Measurements from ENCODE around the gene P2RY6.
"Not testable (repeated sequence)": the region's sequence is repeated elsewhere in the genome, so short reads cannot be mapped to it uniquely, and the experiment has no call there.

The P2RY6 gene, protein sequence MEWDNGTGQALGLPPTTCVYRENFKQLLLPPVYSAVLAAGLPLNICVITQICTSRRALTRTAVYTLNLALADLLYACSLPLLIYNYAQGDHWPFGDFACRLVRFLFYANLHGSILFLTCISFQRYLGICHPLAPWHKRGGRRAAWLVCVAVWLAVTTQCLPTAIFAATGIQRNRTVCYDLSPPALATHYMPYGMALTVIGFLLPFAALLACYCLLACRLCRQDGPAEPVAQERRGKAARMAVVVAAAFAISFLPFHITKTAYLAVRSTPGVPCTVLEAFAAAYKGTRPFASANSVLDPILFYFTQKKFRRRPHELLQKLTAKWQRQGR

DNA sequence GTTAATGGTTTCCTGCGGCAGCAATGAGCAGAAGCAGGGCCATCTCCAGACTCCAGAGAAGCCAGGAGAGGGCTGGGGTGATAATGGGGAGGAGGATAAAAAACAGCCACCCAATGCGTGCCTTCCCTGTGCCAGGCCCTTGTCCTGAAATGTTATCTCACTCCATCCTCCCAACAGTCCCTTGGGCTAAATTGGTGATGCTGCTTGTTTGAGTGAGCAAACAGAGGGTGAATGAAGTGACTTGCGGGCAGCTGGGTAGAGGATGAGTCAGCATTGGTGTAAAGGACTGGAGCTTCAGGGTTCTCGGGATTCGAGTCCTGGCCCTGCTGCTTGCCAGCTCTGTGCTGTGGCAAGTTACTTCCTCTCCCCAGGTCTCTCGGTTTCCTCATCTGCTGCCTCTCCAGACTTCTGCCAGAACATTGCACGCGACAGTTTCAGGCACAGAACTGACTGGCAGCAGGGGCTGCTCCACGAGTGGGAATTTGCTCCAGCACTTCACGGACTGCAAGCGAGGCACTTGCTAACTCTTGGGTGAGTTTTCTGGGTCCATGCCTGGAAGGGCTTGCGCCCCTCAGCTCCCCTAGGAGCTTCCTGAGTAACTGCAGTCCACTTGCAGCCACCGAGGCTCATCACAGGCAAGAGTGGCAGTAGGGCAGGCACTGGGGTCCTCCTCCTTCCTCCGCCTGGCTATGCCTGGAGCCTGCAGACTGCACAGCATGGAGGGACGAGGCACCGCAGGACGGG, at the start of gene P2RY6:
TSS of gene P2RY6 (plus strand) at position 403 of the 744 bp plus-strand sequence. CDS start 24,181 bp downstream, outside the sequence.
- no peak for DNase-seq (ENCODE audit: low spot score)

DNA sequence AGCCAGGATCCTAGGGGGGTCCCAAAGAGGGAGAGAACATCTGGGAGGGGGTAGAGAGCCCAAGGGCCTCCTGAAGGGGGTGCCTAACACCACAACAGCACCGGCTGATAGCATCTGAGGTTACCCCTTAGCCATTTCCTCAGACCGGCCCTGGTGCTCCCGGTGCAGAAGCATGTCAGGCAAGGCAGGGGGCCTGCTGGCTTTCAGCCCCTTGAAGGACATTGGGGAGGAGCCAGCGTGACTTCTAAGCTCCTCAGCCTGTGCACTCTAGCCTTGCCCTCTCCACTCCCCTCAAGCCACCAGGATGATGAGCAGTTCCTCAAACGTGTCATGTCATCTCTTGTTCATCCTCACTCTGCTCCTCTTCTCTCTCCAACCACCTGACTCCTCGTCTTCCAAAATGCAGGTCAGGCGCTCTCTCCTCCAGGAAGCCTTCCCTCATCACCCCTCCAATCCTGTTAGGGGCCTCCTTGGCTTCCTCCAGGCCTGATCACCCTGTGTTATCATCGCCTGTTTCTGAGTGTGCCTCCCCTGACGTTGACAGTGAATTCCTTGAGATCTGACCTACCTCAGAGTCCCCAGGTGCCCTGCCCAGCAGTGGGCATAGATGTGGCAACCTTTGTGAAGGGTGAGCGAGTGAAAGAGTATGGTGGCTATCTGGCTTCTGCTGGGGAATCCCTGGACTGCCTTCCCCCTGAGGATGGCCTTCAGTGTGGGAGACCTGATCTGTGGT, 48.0 kb upstream of the P2RY6 start:
- DNase-seq (ENCODE audit: low spot score) = no peak

DNA sequence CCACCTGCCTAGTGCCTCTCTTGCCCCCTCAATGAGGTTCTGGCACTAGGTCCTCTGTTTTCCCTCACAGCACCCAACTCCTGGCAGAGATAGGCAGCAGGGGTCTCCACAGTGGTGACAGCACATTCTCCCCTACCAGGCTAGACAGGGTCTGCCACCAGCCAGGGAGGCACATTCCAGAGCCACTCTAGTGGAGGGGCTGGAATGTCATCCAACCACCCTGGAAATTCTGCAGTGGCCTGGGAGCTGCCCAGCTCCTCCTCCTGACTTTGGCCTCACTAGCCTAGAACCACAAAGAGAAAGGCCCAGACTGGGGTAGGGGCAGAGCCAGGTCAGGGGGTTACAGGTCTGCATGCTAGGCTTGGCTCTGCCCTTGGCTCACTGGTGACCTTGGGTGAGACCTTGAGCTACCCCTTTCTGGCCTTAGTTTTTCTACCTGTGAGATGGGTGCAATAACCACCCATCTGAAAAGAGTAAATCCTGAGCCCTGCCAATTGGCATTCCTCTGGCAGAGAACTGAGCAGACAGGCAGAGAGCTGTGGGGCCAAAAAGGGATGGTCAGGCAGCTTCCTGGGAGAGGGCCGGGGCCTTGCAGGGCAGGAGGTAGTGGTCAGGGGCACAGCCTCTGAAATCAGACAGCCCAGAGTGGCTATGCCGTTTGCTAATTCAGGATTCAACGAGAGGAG, 47.0 kb upstream of the P2RY6 start:
- DNase-seq (ENCODE audit: low spot score) = no peak

DNA sequence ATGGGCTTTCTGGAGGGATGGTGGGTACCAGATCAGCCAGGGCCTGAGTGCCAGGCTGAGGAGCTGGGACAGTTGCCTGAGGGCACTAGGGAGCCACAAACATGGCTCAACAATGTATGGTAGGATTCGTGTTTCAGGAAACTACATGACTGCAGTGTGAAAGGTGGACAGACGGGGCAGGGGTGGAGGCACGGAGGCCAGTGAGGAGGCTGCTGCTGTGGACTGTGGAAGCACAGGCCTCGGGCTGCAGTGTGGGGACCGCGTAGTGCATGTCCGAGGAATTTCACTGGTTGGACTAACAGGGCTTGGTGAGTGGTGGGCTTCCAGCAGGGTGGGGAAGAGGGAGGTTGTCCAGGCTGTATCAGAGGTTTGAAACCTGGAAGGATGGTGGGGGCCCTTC, 46.3 kb upstream of the P2RY6 start:
- no peak for DNase-seq (ENCODE audit: low spot score)

DNA sequence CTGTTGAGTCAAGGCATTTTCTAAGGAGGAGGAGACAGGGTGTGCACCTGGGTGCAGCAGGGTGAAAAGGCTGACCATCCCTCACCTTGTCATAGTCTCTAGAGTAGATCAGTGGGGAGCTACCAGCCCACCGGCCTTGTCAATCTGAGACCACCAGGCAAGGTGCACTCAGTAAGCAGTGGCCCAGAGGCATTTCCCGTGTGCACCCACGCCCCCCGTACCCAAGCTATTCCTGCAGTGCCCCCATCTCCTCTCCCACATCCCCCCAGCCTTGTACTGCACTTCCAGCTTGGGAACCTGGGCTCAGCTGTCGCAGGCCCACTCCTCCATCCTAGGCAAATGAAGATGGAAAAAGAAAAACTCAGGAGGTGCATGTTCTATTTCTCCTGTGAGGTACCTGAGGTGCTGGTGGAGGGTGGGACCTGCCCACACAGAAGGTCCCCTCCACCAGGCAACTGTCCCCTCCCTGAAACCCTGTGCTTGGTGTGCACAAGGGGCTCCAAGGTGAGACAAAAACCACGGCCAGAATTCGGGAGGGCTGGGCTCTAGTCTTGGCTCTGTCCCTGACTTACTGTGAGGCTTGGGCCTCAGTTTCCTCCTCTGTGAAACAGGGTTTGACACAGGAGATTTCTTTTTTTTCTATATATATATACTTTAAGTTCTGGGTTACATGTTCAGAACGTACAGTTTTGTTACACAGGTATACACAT, 45.7 kb upstream of the P2RY6 start:
- no peak for DNase-seq (ENCODE audit: low spot score)

DNA sequence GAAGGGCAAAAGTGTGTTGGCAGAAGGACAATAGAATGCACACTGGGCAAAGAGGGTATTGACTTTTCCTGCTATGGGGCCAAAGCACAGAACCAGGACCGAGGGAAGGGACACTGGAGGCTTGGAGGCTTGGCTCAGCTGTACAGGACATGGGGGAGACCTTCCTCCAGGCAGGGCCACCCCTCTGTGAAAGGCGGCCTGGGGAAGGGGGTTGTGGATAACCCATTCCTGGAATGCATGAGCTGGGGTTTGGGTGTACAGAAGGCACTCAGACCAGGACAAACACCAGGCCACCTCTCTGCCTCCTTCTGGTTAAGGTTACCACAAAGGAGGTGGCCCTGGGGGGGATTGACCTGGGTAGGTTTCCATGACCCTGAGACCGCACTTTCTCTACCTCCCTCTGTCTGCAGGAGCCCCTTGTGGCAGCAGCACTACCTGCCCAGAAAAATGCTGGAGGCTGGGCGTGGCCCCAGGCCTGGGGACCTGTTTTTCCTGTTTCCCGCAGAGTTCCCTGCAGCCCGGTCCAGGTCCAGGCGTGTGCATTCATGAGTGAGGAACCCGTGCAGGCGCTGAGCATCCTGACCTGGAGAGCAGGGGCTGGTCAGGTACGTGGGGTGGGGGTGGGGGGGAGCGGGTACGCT, 44.4 kb upstream of the P2RY6 start:
- DNase-seq (ENCODE audit: low spot score) = no peak

DNA sequence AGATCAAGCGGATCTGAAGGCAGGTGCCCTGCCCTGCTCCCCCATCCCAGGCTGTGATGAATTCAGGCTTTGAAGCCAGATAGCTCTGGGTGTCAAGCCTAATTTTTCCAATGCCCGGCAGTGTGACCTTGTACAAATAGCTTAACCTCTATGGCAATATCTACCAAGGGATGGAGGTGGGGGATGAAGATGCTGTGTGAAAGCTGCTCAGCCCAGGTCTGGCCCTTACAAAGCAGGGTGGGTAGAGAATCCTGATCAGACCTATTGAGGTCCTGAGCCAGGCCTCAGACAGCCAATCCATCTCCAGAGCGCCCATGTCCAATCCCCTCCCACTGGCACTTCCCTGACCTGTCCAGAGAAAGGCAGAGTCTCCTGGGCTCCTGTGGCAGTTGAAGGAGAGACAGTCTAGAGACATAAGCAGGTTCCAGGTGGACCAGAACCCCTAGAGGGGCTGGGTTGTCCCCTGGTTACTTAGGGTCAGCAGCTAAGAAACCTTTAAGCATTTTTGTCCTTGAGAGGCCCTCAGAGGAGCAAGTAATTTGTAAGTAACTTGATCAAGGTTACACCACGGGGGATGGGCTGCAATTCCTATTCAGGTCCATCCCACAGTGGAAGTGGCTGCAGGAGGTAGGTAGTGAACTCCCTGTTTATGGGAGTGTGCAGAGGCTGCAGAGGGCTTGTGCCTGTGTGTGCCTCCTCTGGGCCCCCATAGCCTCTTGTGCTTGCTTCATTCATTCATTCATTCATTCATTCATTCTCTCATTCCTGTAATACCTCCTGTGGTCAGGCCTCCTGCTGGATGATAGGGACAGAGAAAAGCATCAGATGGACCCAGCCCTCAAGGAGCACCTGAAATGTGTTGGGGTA, 43.6 kb upstream of the P2RY6 start:
- no peak for DNase-seq (ENCODE audit: low spot score)

DNA sequence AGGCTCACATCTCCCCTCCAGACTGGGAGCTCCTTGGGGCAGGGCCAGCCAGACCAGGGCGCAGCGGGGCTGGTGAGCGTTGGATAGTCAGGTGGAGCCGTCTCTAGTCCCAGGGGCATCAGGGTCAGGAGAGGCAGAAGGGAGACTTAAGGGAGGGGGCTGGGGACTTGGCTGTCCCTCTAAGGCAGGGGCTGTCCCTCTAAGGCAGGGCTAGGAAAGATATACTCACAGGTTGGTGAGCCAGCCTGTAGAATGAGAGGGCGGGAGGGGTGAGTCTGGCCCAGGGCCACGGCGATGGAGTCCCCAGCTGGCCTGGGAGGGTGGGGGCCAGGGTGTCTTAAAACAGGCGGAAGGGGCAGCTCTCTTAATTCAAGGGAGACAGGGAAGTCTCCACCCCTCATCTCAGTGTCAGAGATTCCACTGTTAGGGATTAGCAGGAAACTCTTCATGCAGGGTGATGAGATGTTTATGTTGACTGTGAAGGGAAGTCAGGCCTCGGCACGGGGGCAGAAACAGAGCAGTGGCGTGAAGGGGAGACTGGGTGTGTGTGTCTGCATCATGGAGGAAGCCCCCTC, 42.7 kb upstream of the P2RY6 start:
- no peak for DNase-seq (ENCODE audit: low spot score)

DNA sequence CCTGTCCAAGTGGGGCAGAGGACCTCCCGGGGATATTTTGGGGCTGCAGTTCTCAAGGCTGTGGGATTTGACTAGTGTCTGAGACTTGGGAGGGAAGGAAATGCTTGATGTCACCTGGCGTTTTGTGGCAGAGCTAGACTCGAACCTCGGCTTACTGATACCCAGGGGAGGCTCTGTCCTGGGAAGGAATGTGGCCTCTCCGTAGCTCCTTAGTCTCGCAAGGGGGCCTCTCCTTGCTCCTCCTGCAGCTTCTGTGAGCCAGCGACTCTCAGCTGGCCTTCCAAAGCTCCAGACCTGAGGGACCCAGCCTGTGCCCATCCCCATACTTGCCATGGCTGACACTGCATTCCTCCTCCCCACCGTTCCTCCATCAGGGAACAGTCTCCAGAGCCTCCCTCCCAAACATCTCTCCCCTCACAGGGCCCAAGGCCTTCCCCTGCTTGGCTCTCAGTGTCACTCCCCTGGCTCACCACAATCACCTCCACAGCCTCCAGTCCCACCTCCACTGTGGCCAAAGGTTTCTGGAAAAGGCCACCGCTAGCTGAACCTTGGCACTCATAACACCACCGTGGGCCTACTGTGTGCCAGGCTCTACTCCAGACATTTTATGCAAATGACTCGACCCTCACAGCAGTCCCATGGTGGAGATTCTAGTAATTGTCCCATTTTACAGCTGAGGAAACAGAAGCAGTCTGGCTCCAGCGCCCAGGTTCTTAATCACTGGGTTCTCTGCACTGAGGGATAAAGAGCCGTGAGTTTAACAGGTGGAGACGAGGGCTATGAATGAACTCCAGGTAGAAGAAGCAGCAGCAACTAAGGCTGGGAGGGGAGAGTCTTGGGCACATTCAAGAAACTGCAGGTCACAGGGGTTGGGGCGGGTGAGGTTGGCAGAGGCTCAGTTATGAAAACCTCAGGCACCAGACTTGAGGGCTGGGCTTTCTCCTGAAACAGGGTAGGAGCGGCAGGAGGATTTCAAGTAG, 42.0 kb upstream of the P2RY6 start:
- DNase-seq (ENCODE audit: low spot score) = no peak

DNA sequence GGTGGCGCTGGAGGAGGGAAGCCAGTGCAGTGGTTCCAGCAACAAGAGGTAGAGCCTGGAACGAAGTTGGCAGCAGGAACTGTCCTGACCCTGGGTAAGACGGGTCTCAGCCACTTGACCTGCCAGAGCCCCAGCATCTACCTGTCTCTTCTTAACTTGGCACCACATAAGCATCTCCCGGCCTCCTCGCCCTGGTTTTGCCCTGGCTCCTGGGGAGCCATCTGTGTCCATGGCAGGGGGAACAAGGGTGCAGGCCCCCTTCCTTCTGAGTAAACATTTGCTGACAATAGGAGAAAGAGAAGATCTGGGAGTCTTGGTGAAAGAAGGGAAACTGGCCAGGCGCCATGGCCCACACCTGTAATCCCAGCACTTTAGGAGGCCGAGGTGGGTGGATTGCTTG, 41.2 kb upstream of the P2RY6 start:
- DNase-seq (ENCODE audit: low spot score) = no peak

DNA sequence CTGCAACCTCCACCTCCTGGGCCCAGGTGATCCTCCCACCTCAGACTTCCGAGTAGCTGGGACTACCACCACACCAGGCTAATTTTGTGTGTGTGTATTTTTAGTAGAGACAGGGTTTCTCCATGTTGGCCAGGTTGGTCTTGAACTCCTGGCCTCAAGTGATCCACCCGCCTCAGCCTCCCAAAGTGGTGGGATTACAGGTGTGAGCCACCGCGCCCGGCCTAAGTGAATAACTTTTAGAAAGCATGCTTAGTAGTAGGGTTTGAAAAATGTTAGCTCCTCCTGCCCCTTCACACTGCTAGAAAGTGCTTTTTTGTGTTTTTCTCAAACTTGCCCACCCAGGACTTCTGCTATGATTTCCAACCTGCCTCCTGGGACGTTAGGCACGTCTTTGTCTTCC, 39.7 kb upstream of the P2RY6 start:
- not testable (repeated sequence) for DNase-seq (ENCODE audit: low spot score)

DNA sequence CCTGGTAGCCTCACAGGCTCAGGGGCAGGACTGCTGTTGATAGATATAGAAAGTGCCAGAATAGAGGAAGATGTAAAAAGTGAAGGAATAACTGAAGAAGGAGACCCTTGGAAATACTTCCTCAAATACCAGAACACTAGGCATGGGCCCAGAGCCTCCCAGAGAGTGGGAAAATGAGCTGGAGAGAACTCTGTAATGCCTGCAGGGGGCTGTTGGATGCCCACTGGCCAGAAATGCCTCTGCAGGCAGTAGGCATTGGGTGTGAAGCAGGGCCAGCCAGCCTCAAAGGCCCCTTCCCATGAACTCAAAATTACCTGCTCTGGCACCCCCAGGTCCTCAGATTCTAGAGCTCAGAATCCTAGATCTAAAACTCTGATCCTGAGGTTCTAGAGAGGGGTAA, 38.9 kb upstream of the P2RY6 start:
- no peak for DNase-seq (ENCODE audit: low spot score)

DNA sequence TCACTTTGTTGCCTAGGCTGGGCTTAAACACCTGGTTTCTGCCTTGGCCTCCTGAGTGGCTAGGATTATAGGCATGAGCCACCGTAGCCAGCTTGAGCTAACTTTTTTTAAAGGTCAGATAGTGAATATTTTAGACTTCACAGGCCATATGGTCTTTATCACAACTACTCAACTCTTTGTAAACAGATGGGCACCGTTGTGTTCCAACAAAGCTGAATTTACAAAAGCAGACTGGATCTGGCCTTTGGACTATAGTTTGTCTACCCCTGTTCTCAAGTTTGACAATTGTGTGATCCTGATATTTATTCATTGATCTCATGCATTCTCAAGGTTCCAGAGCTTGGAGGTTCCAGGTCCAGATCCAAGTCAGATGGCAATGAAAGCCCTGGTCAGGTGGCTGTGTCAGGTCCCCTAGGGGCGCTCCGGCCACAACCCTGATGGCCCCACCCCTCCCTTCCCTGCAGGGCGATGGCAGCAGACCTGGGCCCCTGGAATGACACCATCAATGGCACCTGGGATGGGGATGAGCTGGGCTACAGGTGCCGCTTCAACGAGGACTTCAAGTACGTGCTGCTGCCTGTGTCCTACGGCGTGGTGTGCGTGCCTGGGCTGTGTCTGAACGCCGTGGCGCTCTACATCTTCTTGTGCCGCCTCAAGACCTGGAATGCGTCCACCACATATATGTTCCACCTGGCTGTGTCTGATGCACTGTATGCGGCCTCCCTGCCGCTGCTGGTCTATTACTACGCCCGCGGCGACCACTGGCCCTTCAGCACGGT, 38.3 kb upstream of the P2RY6 start:
- no peak for DNase-seq (ENCODE audit: low spot score)

DNA sequence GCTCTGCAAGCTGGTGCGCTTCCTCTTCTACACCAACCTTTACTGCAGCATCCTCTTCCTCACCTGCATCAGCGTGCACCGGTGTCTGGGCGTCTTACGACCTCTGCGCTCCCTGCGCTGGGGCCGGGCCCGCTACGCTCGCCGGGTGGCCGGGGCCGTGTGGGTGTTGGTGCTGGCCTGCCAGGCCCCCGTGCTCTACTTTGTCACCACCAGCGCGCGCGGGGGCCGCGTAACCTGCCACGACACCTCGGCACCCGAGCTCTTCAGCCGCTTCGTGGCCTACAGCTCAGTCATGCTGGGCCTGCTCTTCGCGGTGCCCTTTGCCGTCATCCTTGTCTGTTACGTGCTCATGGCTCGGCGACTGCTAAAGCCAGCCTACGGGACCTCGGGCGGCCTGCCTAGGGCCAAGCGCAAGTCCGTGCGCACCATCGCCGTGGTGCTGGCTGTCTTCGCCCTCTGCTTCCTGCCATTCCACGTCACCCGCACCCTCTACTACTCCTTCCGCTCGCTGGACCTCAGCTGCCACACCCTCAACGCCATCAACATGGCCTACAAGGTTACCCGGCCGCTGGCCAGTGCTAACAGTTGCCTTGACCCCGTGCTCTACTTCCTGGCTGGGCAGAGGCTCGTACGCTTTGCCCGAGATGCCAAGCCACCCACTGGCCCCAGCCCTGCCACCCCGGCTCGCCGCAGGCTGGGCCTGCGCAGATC, 37.5 kb upstream of the P2RY6 start:
- no peak for DNase-seq (ENCODE audit: low spot score)

DNA sequence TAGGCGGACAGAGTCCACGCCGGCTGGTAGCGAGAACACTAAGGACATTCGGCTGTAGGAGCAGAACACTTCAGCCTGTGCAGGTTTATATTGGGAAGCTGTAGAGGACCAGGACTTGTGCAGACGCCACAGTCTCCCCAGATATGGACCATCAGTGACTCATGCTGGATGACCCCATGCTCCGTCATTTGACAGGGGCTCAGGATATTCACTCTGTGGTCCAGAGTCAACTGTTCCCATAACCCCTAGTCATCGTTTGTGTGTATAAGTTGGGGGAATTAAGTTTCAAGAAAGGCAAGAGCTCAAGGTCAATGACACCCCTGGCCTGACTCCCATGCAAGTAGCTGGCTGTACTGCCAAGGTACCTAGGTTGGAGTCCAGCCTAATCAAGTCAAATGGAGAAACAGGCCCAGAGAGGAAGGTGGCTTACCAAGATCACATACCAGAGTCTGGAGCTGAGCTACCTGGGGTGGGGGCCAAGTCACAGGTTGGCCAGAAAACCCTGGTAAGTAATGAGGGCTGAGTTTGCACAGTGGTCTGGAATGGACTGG, 36.8 kb upstream of the P2RY6 start:
- DNase-seq (ENCODE audit: low spot score) = no peak

DNA sequence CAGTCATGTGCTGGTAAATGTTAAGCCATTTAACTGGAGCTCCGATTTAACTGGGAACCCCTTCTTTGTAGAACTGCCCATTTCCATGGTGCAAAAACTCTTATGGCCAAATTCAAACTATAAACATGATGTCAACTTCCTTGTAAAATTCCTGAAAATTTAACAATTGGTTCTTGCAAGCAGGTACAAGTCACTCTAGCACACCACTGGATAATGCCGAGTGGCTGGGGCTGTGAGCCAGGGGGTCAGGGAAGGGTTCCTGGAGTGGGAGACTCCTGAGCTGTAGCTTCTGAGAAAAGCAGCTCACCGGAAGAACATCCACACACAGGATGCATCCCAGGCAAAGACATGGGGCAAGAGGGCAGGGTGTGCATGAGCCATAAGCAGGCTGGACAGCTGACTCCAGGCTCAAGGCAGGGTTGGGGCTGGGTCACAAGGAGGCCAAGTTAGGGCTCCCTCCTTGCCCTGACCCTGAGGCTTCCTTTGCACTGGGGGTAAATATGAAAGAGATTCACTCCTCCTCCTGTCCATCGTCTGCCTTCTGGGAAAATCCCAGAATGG, 35.9 kb upstream of the P2RY6 start:
- no peak for DNase-seq (ENCODE audit: low spot score)

DNA sequence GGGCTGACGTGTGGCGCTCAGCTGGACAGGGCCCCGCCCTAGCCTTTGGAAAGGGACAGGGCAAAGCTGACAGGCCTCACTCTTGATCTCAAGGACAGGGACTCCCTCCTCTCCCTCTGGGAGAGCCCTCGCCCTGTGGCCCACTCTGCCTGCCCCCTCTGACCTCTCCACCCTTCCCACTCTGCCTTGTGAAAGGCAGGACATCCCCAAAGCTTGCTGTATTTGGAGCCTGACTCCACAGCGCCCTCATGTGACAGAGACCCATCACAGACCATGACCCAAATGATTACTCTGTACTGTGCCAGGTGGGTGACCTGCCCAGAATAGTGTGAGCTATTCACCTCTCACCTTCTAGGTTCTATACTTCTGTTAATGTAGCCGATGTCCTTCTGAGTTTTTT, 35.3 kb upstream of the P2RY6 start:
- DNase-seq (ENCODE audit: low spot score) = peak; percentile 80

All from NAMALWA (cell line).